Measurements from ENCODE around the gene FRMD4A.

The FRMD4A gene

GRCh38 chr10:13709931-13710650, 620.6 kb downstream of the FRMD4A start:
- no peak for DNase-seq

- DNase-seq = no peak
These were observed 622.3 kb downstream of the FRMD4A start for GRCh38 chr10:13708256-13708990.

DNA sequence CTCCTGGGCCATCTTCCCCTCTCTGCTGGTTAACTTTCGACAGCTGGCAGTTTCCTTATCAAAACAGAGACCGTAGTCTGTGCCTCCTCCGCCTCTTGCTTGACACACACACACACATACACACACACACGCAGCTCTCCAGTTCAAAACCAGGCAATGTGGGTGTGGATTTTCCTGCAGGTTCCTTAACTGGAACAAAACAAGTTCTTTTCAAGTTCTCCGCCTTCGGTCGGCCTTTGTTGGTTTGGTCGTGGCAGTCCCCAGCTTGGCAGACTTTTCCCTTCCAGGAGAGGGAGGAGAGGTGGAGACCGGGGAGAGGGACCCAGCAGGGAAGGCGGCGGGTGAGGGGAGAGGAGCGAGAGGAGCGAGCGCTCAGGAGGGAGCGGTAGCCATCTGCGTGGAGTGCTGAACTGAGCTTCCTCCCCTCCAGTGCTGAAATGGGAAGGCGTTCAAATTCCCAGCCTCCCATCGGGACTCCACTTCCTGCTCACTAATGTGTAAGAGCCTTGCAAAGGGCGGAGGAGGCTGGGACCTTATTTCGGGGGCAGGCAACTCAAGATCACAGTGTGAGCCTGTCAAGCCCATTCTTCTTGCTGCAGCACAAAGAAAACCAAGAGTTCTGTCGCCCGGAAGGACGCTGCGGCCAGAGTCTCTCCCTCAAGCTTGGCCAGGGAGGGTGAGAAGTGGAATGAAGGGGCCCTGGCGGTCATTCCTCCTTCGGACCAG, 623.4 kb downstream of the FRMD4A start:
- DNase-seq = no peak

DNA sequence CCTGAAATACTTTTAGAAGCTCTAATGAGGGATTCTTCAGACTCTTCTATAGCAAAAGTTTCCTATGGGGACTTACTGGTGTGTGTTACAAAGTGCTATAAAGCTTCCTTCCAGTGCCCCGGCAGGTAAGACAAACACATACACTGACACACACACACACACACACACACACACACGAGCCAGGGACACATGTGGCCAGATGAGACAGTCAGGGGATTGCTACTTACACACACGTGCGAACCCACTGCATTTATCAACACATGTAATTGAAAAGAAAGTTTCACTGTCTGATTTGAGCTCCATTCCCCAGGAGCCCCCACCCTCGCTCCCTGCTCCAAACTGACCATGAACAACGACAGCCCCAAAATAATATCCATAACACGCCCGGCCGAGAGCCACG, 624.1 kb downstream of the FRMD4A start:
- no peak for DNase-seq

GRCh38 chr10:13706175-13706574, 624.5 kb downstream of the FRMD4A start:
- no peak for DNase-seq

GRCh38 chr10:13705526-13706174, 625.1 kb downstream of the FRMD4A start:
- DNase-seq = no peak

- DNase-seq = no peak
These were observed 625.8 kb downstream of the FRMD4A start for GRCh38 chr10:13704964-13705363.

DNA sequence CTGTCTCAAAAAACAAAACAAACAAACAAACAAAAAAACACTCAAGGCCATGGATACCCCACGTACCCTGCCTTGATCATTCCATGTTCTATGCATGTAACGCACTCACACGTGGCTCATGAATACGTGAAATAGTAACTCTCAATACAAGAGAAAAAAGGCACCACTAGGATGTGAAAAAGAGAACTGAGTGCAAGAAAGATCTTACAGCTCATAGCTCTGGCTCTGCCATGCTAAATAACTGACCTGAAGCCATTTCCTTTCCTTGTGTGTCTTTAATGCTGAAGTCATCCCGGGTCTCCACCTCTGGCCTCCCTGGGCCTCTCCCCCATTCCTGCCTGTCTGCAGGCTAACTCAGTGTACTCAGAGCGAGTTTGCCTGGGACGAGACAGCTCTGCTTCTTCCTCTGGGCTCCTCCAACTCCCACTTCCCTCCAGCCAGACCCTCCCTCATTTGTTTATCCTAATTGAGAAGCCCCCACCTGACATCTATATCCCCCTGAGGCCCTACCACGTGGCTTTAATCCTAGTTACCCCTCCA, 626.7 kb downstream of the FRMD4A start:
- no peak for DNase-seq

GRCh38 chr10:13703101-13703818, 627.5 kb downstream of the FRMD4A start:
- no peak for DNase-seq

- no peak for DNase-seq
These were observed 629.4 kb downstream of the FRMD4A start for GRCh38 chr10:13701157-13701919.

GRCh38 chr10:13700473-13701144, 630.1 kb downstream of the FRMD4A start:
- no peak for DNase-seq

DNA sequence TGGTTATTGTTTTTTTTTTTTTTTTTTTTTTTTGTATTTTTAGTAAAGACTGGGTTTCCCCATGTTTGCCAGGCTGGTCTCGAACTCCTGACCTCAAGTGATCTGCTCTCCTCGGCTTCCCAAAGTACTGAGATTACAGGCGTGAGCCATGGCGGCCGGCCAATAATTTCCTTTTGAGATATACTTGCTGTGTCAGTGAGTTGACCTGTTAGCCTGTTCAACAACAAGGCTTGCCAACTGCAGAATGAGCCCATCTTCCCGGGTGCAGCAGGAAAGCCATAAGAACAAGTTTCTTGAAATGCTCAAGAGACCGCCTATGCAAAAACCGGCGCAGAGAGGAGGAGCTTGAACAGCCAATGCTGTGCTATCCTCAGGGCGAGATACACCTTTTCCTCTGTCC, 631.5 kb downstream of the FRMD4A start:
- DNase-seq = no peak

- DNase-seq = no peak
These were observed 632.5 kb downstream of the FRMD4A start for GRCh38 chr10:13698217-13698616.

DNA sequence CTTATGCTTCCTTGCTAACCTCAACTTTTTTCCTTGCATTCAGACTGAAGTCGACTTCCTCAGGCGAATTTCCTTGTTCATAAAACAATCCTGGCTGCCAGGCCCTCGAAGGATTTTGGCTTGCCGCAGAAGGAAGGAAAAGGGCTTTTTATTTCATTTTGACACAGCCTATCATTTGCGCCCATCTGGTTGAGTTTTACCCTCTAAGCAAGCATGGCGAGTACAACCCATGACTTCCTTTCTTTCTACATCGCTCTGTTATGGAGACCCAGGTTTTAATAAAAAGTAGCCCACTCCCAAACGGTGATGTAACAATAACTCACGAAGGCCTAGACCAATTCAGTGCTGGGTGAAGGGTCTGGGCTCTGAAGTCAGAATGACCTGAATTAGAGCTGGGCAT, 634.7 kb downstream of the FRMD4A start:
- DNase-seq = no peak

DNA sequence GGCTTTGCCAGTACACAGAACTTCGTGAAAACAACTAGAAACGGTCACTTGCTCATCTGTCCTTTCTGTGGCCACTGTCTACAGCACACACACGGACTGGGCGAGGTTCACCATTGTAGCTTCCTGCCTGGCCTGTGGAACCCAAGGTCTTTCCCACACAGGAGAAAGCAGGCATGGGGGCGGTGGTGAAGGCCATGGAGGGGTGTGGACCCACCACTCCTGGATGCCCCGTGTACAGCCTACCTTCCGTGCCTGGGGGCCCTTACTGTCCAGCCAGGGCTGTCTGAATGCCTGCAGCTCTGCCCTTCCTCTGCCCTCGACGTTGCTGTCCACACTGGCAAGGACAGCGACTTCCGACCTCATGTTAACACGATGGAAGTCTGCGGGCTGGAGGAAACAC, 635.1 kb downstream of the FRMD4A start:
- DNase-seq = no peak

- DNase-seq = no peak
These were observed 636.7 kb downstream of the FRMD4A start for GRCh38 chr10:13693783-13694700.

GRCh38 chr10:13690281-13690825, 640.4 kb downstream of the FRMD4A start:
- DNase-seq = no peak

DNA sequence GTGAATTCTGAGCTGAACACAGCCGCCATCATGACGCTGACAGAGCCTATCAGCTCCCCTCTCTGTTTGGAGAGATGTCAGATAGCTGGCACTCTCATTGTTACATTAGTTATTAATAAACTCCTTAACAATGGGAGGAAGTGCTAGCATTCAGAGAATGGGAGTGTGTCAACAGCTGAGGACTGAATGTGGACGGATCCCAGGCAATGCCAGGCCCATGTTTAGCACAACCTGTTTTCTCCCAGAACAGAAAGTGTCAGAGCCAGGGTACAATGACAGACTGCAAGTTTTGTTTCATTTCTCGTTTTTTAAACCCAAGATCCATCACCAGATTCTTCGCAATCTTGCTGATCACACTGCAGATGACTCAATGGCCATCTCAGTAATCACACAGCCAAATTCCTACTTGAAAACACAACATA, 644.4 kb downstream of the FRMD4A start:
- no peak for DNase-seq

GRCh38 chr10:13685885-13686284, 644.8 kb downstream of the FRMD4A start:
- no peak for DNase-seq

Measured in COR-L47 (cell line).